ENCODE measurements around the gene WDR18.

Gene WDR18

GRCh38 chr19:1025960-1026782, 42.0 kb downstream of the WDR18 start, which contains the start of gene CNN2:
Gene CNN2, plus strand, starts transcription at chr19:1026608. Its CDS starts 54 bp downstream, at chr19:1026662.
- peak; percentile 17 for DNase-seq

GRCh38 chr19:1026783-1027649, 42.9 kb downstream of the WDR18 start:
- no peak for DNase-seq

GRCh38 chr19:1027650-1028061, 43.5 kb downstream of the WDR18 start:
- DNase-seq = no peak

- DNase-seq = peak; percentile 83
Measured at GRCh38 chr19:1028062-1028926, 44.1 kb downstream of the WDR18 start.

- no peak for DNase-seq
Measured at GRCh38 chr19:1032264-1032867, 48.2 kb downstream of the WDR18 start.

- no peak for DNase-seq
Measured at GRCh38 chr19:1035998-1036621, 52.0 kb downstream of the WDR18 start.

- no peak for DNase-seq
Measured at GRCh38 chr19:1037621-1038064, 53.5 kb downstream of the WDR18 start.

- DNase-seq = no peak
Measured at GRCh38 chr19:1038978-1039645, 55.0 kb downstream of the WDR18 start.

GRCh38 chr19:1039646-1040475, 55.7 kb downstream of the WDR18 start, which contains the start of gene ABCA7:
Gene ABCA7, plus strand, starts transcription at chr19:1040107. Its CDS starts 1,255 bp downstream, at chr19:1041362.
- DNase-seq = peak; percentile 93

GRCh38 chr19:1040476-1041271, 56.5 kb downstream of the WDR18 start:
- peak; percentile 69 for DNase-seq

- DNase-seq = no peak
Measured at GRCh38 chr19:1041272-1041834, 57.2 kb downstream of the WDR18 start.

- no peak for DNase-seq
Measured at GRCh38 chr19:1041835-1042685, 57.9 kb downstream of the WDR18 start.

GRCh38 chr19:1042689-1043511, 58.8 kb downstream of the WDR18 start:
- no peak for DNase-seq

All from amniotic stem cell (primary cell).